Sigmoid colon (tissue), 7 donors: ENCODE measurements around the gene NT5DC1. TPM values are rescaled to one million over a fixed set of nuclear protein-coding genes. Genes with fewer than 3 reads are reported as not detected.

Source experiments
- DNase-seq: peaks from one replicate; pipeline ENCODE4 v3.0.0-alpha.2; 2019
- H3K27ac ChIP-seq, 4 donors: fragments of 200-600 bp; sonication (generic); one replicate each; pipeline ENCODE4 v1.5.1; 2016 to 2019; ENCODE audit warnings: mild to moderate bottlenecking in 1 of 4
- H3K27me3 ChIP-seq, 3 donors: fragments of 200-600 bp; sonication (generic); one replicate each; pipeline ENCODE4 v1.5.1; 2019; ENCODE audit warnings: mild to moderate bottlenecking in 1 of 3
- H3K36me3 ChIP-seq, 4 donors: fragments of 200-600 bp; sonication (generic); one replicate each; pipeline ENCODE4 v1.5.1; 2016 to 2019
- H3K4me1 ChIP-seq, 4 donors: fragments of 200-600 bp; sonication (generic); one replicate each; pipeline ENCODE4 v1.5.1; 2017 to 2019
- H3K4me3 ChIP-seq, 4 donors: fragments of 200-600 bp; sonication (generic); one replicate each; pipeline ENCODE4 v1.5.1; 2017 to 2019; ENCODE audit warnings: mild to moderate bottlenecking in 2 of 4, moderate library complexity in 1 of 4
- H3K9me3 ChIP-seq, 4 donors: fragments of 200-600 bp in 3 of 4; sonication (generic) in 3 of 4; one replicate each; pipeline versions ENCODE4 v1.5.1 to v1.6.1; 2013 to 2019
- CTCF ChIP-seq, 4 experiments: fragments of 450-650 bp in 3 of 4; fragments of 200-600 bp in 1 of 4; IDR thresholded peaks; one replicate each; pipeline ENCODE4 v1.5.1; 2016 to 2019; ENCODE audit warnings: antibody characterized with exemption in 4 of 4, mild to moderate bottlenecking in 3 of 4, moderate library complexity in 2 of 4
- EP300 ChIP-seq, 4 donors: sonication (generic); formaldehyde crosslinking; IDR thresholded peaks; one replicate each; pipeline ENCODE4 v1.6.1; 2017; ENCODE audit warnings: antibody characterized with exemption in 4 of 4
- POLR2A ChIP-seq, 2 donors: fragments of 450-650 bp; IDR thresholded peaks; one replicate each; pipeline ENCODE4 v1.6.1; 2016; ENCODE audit warnings: antibody characterized with exemption in 2 of 2, mild to moderate bottlenecking in 2 of 2, moderate library complexity in 2 of 2
- POLR2AphosphoS5 ChIP-seq, 4 donors: sonication (generic); formaldehyde crosslinking; IDR thresholded peaks; one replicate each; pipeline ENCODE4 v1.6.1; 2017; ENCODE audit warnings: antibody characterized with exemption in 4 of 4
- WGBS, 2 donors: extraction: QIAGEN DNeasy Blood & Tissue Kit; methylation state at CpG; one replicate each; pipeline ENCODE4 v1.1.7; 2013; 5-methylcytosine and 5-hydroxymethylcytosine counted together
- intact Hi-C: fragments of 100-400 bp; cut with DNase I; formaldehyde crosslinking; loops from one replicate; pipeline ENCODE4 v1.15.1; 2023
- polyA plus RNA-seq, 3 donors: library from polyadenylated mRNA; stranded (reverse); fragments of 200-250 nt; gene quantifications; one replicate each; pipeline ENCODE4 v1.2.3, GENCODE V29; 2013
- total RNA-seq, 4 donors: library from RNA; depleted of rRNA; stranded (reverse); fragments of >200 nt; gene quantifications; one replicate each; pipeline ENCODE4 v1.1.0, GENCODE V29; 2016
- donor health status: healthy with polysubstance abuse.
- donor health status: Bipolar disorder and iron deficiency.
- donor health status: healthy.

Gene NT5DC1
- total and polyA plus RNA-seq, 7 donors: 8.2 to 21.7 (median 9.9) TPM

GRCh38 chr6:116074732-116075390, 25.8 kb upstream of the NT5DC1 start:
- H3K27me3 ChIP-seq: no peaks in the 10 kb centered on the region
- no peaks in the 10 kb centered on the region for H3K4me1 ChIP-seq
- WGBS, 2 donors: 94 to 95% methylated on average over 2 of the region's 2 CpGs
- no peak overlapping the region for H3K27ac ChIP-seq
- no peaks in the 10 kb centered on the region for H3K9me3 ChIP-seq
- DNase-seq: no peak
- no peaks in the 10 kb centered on the region for H3K36me3 ChIP-seq
- TF ChIP-seq POLR2AphosphoS5 (IDR thresholded peaks at IDR 0.05) (no peak), EP300 (IDR thresholded peaks at IDR 0.05) (no peak), POLR2A (IDR thresholded peaks at IDR 0.05) (no peak), CTCF (IDR thresholded peaks at IDR 0.05) (no peak)
- H3K4me3 ChIP-seq: no peak overlapping the region
- intact Hi-C loops: no loop called here

DNA sequence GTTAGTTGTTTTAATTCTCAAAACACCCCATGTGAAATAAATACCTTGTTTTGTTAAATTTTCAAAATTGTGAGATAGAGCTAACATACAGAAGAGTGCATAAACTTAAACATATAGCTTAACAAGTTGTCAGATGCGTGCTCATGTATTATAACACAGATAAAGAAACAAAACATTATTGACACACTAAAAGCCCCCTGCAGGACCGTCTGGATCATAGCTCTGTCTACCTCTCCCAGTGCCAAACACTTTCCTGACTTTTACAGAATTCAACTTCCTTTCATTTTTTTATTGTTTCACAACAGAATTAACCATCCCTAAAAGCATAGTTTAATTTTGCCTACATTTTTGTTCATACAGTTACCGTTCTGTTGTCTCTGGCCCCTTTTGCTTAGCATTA, 22.1 kb upstream of the NT5DC1 start:
- no peak overlapping the region for H3K4me3 ChIP-seq
- H3K27me3 ChIP-seq: no peaks in the 10 kb centered on the region
- intact Hi-C loops: no loop called here
- no peaks in the 10 kb centered on the region for H3K36me3 ChIP-seq
- 82 to 83% methylated on average over 3 of the region's 3 CpGs for WGBS, 2 donors
- no peak overlapping the region for H3K27ac ChIP-seq
- TF ChIP-seq EP300 (IDR thresholded peaks at IDR 0.05) (no peak), POLR2AphosphoS5 (IDR thresholded peaks at IDR 0.05) (no peak), CTCF (IDR thresholded peaks at IDR 0.05) (no peak), POLR2A (IDR thresholded peaks at IDR 0.05) (no peak)
- H3K4me1 ChIP-seq: no peaks in the 10 kb centered on the region
- DNase-seq: no peak
- no peaks in the 10 kb centered on the region for H3K9me3 ChIP-seq

GRCh38 chr6:116078945-116079344, 21.7 kb upstream of the NT5DC1 start:
- intact Hi-C loops: no loop called here
- Histone ChIP-seq H3K27ac (no peak overlapping the region), H3K36me3 (no peaks in the 10 kb centered on the region)

GRCh38 chr6:116083052-116083451, 17.6 kb upstream of the NT5DC1 start:
- H3K27me3 ChIP-seq: no peaks in the 10 kb centered on the region
- TF ChIP-seq EP300 (IDR thresholded peaks at IDR 0.05): no peak
- no peak for TF ChIP-seq POLR2AphosphoS5 (IDR thresholded peaks at IDR 0.05)
- no peak for TF ChIP-seq CTCF (IDR thresholded peaks at IDR 0.05)
- TF ChIP-seq POLR2A (IDR thresholded peaks at IDR 0.05): no peak
- WGBS, 2 donors: 54 to 81% methylated on average over 5 of the region's 5 CpGs
- DNase-seq: no peak
- H3K9me3 ChIP-seq: no peaks in the 10 kb centered on the region
- H3K4me3 ChIP-seq: no peak overlapping the region
- intact Hi-C loops: no loop called here
- H3K27ac ChIP-seq: no peak overlapping the region
- H3K4me1 ChIP-seq: peaks cover 0 to 8% (median 0%) of the 10 kb centered on the region in 4 donors
- H3K36me3 ChIP-seq: no peaks in the 10 kb centered on the region

More at GRCh38 chr6:116078945-116079344, 21.7 kb upstream of the NT5DC1 start:
- DNase-seq: no peak
- TF ChIP-seq CTCF (IDR thresholded peaks at IDR 0.05) (no peak), POLR2A (IDR thresholded peaks at IDR 0.05) (no peak), POLR2AphosphoS5 (IDR thresholded peaks at IDR 0.05) (no peak), EP300 (IDR thresholded peaks at IDR 0.05) (no peak)
- WGBS, 2 donors: 97% methylated on average over 3 of the region's 3 CpGs
- Histone ChIP-seq H3K27me3 (no peaks in the 10 kb centered on the region), H3K4me1 (no peaks in the 10 kb centered on the region), H3K9me3 (no peaks in the 10 kb centered on the region), H3K4me3 (no peak overlapping the region)

- no peak for TF ChIP-seq POLR2A (IDR thresholded peaks at IDR 0.05)
- no peak for TF ChIP-seq CTCF (IDR thresholded peaks at IDR 0.05)
- no peak for TF ChIP-seq POLR2AphosphoS5 (IDR thresholded peaks at IDR 0.05)
- TF ChIP-seq EP300 (IDR thresholded peaks at IDR 0.05): no peak
- WGBS, 2 donors: 84 to 88% methylated on average over 2 of the region's 2 CpGs
Observed at GRCh38 chr6:116084284-116084683, 16.4 kb upstream of the NT5DC1 start.

More at GRCh38 chr6:116084284-116084683, 16.4 kb upstream of the NT5DC1 start:
- Histone ChIP-seq H3K27me3 (no peaks in the 10 kb centered on the region), H3K4me3 (no peak overlapping the region), H3K9me3 (no peaks in the 10 kb centered on the region), H3K27ac (no peak overlapping the region), H3K36me3 (no peaks in the 10 kb centered on the region), H3K4me1 (peaks cover 0 to 8% (median 0%) of the 10 kb centered on the region in 4 donors)
- no peak for DNase-seq
- intact Hi-C loops: no loop called here
